Ishikawa (cell line): Measurements from ENCODE around the gene TBC1D2.

ENCODE experiments used
- CEBPB ChIP-seq: IDR thresholded peaks from 2 replicates; pipeline ENCODE4 v1.6.1; 2012
- CREB1 ChIP-seq: IDR thresholded peaks from 2 replicates; pipeline ENCODE4 v1.6.1; 2012; ENCODE audit warnings: low read depth
- EGR1 ChIP-seq: IDR thresholded peaks from 2 replicates; pipeline ENCODE4 v1.6.1; 2012
- EP300 ChIP-seq: IDR thresholded peaks from 2 replicates; pipeline ENCODE4 v1.6.1; 2012; ENCODE audit warnings: borderline replicate concordance
- FOXM1 ChIP-seq: IDR thresholded peaks from 2 replicates; pipeline ENCODE4 v1.6.1; 2012; ENCODE audit warnings: low read depth, borderline replicate concordance
- MAX ChIP-seq: IDR thresholded peaks from 2 replicates; pipeline ENCODE4 v1.6.1; 2012
- NFIC ChIP-seq: IDR thresholded peaks from 2 replicates; pipeline ENCODE4 v1.6.1; 2012
- RAD21 ChIP-seq: IDR thresholded peaks from 2 replicates; pipeline ENCODE4 v1.6.1; 2012; ENCODE audit warnings: low read depth
- REST ChIP-seq: IDR thresholded peaks from 2 replicates; pipeline ENCODE4 v1.6.1; 2012; ENCODE audit warnings: low read depth, mild to moderate bottlenecking
- TAF1 ChIP-seq: IDR thresholded peaks from 2 replicates; pipeline ENCODE4 v1.6.1; 2012; ENCODE audit warnings: low read depth, mild to moderate bottlenecking
- TEAD4 ChIP-seq: IDR thresholded peaks from 2 replicates; pipeline ENCODE4 v1.6.1; 2012
- YY1 ChIP-seq: IDR thresholded peaks from 2 replicates; pipeline ENCODE4 v1.6.1; 2012; ENCODE audit warnings: low read depth
- ZBTB7A ChIP-seq: IDR thresholded peaks from 2 replicates; pipeline ENCODE4 v1.6.1; 2012; ENCODE audit warnings: low read depth
- TF ChIP-seq, protein P1 (sequence below): IDR thresholded peaks from 2 replicates; pipeline ENCODE4 v1.6.1; 2012

GRCh38 chr9:98287384-98287783, 31.9 kb upstream of the TBC1D2 start:
- TF ChIP-seq CEBPB (no peak), RAD21 (no peak), FOXM1 (no peak), YY1 (no peak), EP300 (no peak), NFIC (no peak), REST (no peak), TAF1 (no peak), CREB1 (no peak), MAX (0 out of 2 replicates have a peak, but pooled peaks have one; percentile 19), ZBTB7A (no peak), EGR1 (no peak), TEAD4 (no peak)
- TF ChIP-seq, protein P1, sequence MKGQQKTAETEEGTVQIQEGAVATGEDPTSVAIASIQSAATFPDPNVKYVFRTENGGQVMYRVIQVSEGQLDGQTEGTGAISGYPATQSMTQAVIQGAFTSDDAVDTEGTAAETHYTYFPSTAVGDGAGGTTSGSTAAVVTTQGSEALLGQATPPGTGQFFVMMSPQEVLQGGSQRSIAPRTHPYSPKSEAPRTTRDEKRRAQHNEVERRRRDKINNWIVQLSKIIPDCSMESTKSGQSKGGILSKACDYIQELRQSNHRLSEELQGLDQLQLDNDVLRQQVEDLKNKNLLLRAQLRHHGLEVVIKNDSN, result no peak
